H1 (cell line): ENCODE measurements around the gene MYO1D. TPM values are rescaled to one million over a fixed set of nuclear protein-coding genes. Genes with fewer than 3 reads are reported as not detected.

Experiments
- ASH2L ChIP-seq: fragments of 200-600, 300-600 bp; sonication (generic); IDR thresholded peaks from one replicate; pipeline ENCODE4 v1.7.1; 2017; ENCODE audit warnings: low read length
- BACH1 ChIP-seq: IDR thresholded peaks from 2 replicates; pipeline ENCODE4 v1.6.1; 2012; ENCODE audit warnings: low read length, improper control_type of control experiment
- CBX5 ChIP-seq: fragments of 300-800, 300-1000 bp; sonication (generic); IDR thresholded peaks from 2 replicates; pipeline ENCODE4 v1.7.1; 2016; ENCODE audit warnings: antibody characterized with exemption, low read length, low read depth
- EGR1 ChIP-seq: IDR thresholded peaks from 2 replicates; pipeline ENCODE4 v1.6.1; 2011; ENCODE audit warnings: low read depth, low read length, borderline replicate concordance
- GTF2F1 ChIP-seq: IDR thresholded peaks from 2 replicates; pipeline ENCODE4 v1.6.1; 2012; ENCODE audit warnings: low read depth, low read length, improper control_type of control experiment, borderline replicate concordance
- JUN ChIP-seq: IDR thresholded peaks from 2 replicates; pipeline ENCODE4 v1.6.1; 2011; ENCODE audit warnings: low read depth, mild to moderate bottlenecking, improper control_type of control experiment, low read length
- MAFK ChIP-seq: IDR thresholded peaks from 2 replicates; pipeline ENCODE4 v1.6.1; 2012; ENCODE audit warnings: low read depth, mild to moderate bottlenecking, improper control_type of control experiment, low read length
- PHF8 ChIP-seq: fragments of 200-600 bp; sonication (generic); conservative IDR thresholded peaks from 2 replicates; pipeline ENCODE4 v1.7.1; 2012; ENCODE audit warnings: low read depth, mild to moderate bottlenecking, inconsistent platforms, low read length, moderate library complexity
- POLR2A ChIP-seq, 2 experiments: IDR thresholded peaks; 1 replicate in 1 of 2; 2 replicates in 1 of 2; pipeline ENCODE4 v1.6.1; 2011; ENCODE audit warnings: low read depth in 2 of 2, low read length in 2 of 2, mild to moderate bottlenecking in 2 of 2; ENCODE audit errors: control extremely low read depth in 1 of 2
- POU5F1 ChIP-seq: IDR thresholded peaks from 2 replicates; pipeline ENCODE4 v1.6.1; 2011; ENCODE audit warnings: low read depth, mild to moderate bottlenecking, low read length, moderate library complexity
- RFX5 ChIP-seq: IDR thresholded peaks from 2 replicates; pipeline ENCODE4 v1.6.1; 2011; ENCODE audit warnings: low read depth, low read length, improper control_type of control experiment, borderline replicate concordance
- RXRA ChIP-seq: IDR thresholded peaks from 2 replicates; pipeline ENCODE4 v1.6.1; 2011; ENCODE audit warnings: low read depth, mild to moderate bottlenecking, low read length, moderate library complexity; ENCODE audit not compliant: insufficient read depth
- SIN3A ChIP-seq, 2 experiments: IDR thresholded peaks in 1 of 2; conservative IDR thresholded peaks in 1 of 2; 2 replicates each; pipeline ENCODE4 v1.6.1; 2011 to 2012; ENCODE audit warnings: low read length in 2 of 2, improper control_type of control experiment in 1 of 2, low read depth in 1 of 2, mild to moderate bottlenecking in 1 of 2
- SUZ12 ChIP-seq: fragments of 200-600 bp; sonication (generic); IDR thresholded peaks from 2 replicates; pipeline ENCODE4 v1.6.1; 2012; ENCODE audit warnings: mild to moderate bottlenecking, inconsistent platforms, low read length, moderate library complexity, mixed read lengths
- TAF1 ChIP-seq: IDR thresholded peaks from 2 replicates; pipeline ENCODE4 v1.6.1; 2011; ENCODE audit warnings: mild to moderate bottlenecking, low read depth, low read length
- TAF7 ChIP-seq: optimal IDR thresholded peaks from 2 replicates; pipeline ENCODE3; 2011; ENCODE audit warnings: low read depth, mild to moderate bottlenecking, inconsistent platforms, low read length, moderate library complexity, borderline replicate concordance
- TBP ChIP-seq: IDR thresholded peaks from 2 replicates; pipeline ENCODE4 v1.6.1; 2011; ENCODE audit warnings: low read depth, low read length, improper control_type of control experiment
- YY1 ChIP-seq: IDR thresholded peaks from 2 replicates; pipeline ENCODE4 v1.6.1; 2011; ENCODE audit warnings: low read depth, mild to moderate bottlenecking, low read length
- polyA plus RNA-seq, 7 experiments: library from polyadenylated mRNA; depleted of rRNA in 3 of 7; stranded (reverse) in 5 of 7; unstranded in 2 of 7; fragments of >200 nt in 5 of 7; fragments of 200-250 nt in 2 of 7; gene quantifications; 1 replicate in 5 of 7; 2 replicates in 1 of 7; 4 replicates in 1 of 7; pipeline versions ENCODE4 v1.2.1 to v1.2.3, GENCODE V29; 2011 to 2013; ENCODE audit warnings: missing spikeins in 2 of 7, mixed read lengths in 2 of 7
- total RNA-seq: library from RNA; stranded (reverse); fragmentation: NEBNext Ultra II Directional; extraction: Animal tissue kit (Norgen Biotek cat#: 25700); gene quantifications from 2 replicates; pipeline ENCODE4 v1.2.1, GENCODE V29; 2021
- TF ChIP-seq, protein P1 (sequence below): IDR thresholded peaks from 2 replicates; pipeline ENCODE4 v1.6.1; 2011; ENCODE audit warnings: low read length, improper control_type of control experiment
- TF ChIP-seq, protein P2 (sequence below), 3 experiments: IDR thresholded peaks; 1 replicate in 2 of 3; 2 replicates in 1 of 3; pipeline versions ENCODE4 v1.5.1 to v1.6.1; 2011; ENCODE audit warnings: low read length in 3 of 3, mild to moderate bottlenecking in 3 of 3, inconsistent platforms in 2 of 3, low read depth in 1 of 3, moderate library complexity in 1 of 3; ENCODE audit not compliant: insufficient read depth in 1 of 3; ENCODE audit errors: control extremely low read depth in 1 of 3
- TF ChIP-seq, protein P3 (sequence below): IDR thresholded peaks from 2 replicates; pipeline ENCODE4 v1.6.1; 2011; ENCODE audit warnings: low read depth, mild to moderate bottlenecking, low read length; ENCODE audit not compliant: insufficient read depth

Gene MYO1D
- total and polyA plus RNA-seq, 2 of the 8 experiments (the other 6 are each of a cell fraction or from before 2014, with no cell fraction given), result 6.5 to 25.4 TPM

- TF ChIP-seq, protein P1, sequence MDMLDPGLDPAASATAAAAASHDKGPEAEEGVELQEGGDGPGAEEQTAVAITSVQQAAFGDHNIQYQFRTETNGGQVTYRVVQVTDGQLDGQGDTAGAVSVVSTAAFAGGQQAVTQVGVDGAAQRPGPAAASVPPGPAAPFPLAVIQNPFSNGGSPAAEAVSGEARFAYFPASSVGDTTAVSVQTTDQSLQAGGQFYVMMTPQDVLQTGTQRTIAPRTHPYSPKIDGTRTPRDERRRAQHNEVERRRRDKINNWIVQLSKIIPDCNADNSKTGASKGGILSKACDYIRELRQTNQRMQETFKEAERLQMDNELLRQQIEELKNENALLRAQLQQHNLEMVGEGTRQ, result peak; percentile 72
- TF ChIP-seq GTF2F1 (no peak), RFX5 (no peak), SUZ12 (no peak), TAF1 (no peak), BACH1 (no peak), POLR2A (IDR thresholded peaks at IDR 0.05; ENCODE audit: control extremely low read depth in 1 of 2, low read depth in 2 of 2, low read length in 2 of 2) (no peak), TAF7 (no peak), TBP (no peak), CBX5 (no peak), EGR1 (no peak), POU5F1 (no peak), SIN3A (conservative IDR thresholded peaks at IDR 0.05 in 1 of 2, IDR thresholded peaks at IDR 0.05 in 1 of 2; ENCODE audit: low read depth in 1 of 2, low read length in 2 of 2) (peak; percentile 57 to 92; a peak in 2 of 4 replicates), ASH2L (no peak), RXRA (no peak), MAFK (no peak), YY1 (no peak), JUN (no peak), PHF8 (no peak)
- TF ChIP-seq, protein P2, sequence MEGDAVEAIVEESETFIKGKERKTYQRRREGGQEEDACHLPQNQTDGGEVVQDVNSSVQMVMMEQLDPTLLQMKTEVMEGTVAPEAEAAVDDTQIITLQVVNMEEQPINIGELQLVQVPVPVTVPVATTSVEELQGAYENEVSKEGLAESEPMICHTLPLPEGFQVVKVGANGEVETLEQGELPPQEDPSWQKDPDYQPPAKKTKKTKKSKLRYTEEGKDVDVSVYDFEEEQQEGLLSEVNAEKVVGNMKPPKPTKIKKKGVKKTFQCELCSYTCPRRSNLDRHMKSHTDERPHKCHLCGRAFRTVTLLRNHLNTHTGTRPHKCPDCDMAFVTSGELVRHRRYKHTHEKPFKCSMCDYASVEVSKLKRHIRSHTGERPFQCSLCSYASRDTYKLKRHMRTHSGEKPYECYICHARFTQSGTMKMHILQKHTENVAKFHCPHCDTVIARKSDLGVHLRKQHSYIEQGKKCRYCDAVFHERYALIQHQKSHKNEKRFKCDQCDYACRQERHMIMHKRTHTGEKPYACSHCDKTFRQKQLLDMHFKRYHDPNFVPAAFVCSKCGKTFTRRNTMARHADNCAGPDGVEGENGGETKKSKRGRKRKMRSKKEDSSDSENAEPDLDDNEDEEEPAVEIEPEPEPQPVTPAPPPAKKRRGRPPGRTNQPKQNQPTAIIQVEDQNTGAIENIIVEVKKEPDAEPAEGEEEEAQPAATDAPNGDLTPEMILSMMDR (IDR thresholded peaks at IDR 0.05; ENCODE audit: control extremely low read depth in 1 of 3, insufficient read depth in 1 of 3, low read depth in 1 of 3, low read length in 3 of 3), result no peak
- TF ChIP-seq, protein P3, sequence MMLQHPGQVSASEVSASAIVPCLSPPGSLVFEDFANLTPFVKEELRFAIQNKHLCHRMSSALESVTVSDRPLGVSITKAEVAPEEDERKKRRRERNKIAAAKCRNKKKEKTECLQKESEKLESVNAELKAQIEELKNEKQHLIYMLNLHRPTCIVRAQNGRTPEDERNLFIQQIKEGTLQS, result 0 out of 2 replicates have a peak, but pooled peaks have one; percentile 9
Observed at GRCh38 chr17:32627239-32627996, 249.5 kb downstream of the MYO1D start (continued).
